Measurements from ENCODE around the gene SLC2A4.
"Not testable (repeated sequence)": the region's sequence is repeated elsewhere in the genome, so short reads cannot be mapped to it uniquely, and the experiment has no call there.

The SLC2A4 gene

GRCh38 chr17:7327056-7327455 lies 45.5 kb downstream of the SLC2A4 start:
- no peak for DNase-seq

GRCh38 chr17:7327501-7327900 lies 46.0 kb downstream of the SLC2A4 start:
- no peak for DNase-seq

GRCh38 chr17:7328009-7328408 lies 46.5 kb downstream of the SLC2A4 start:
- DNase-seq = no peak

- peak; percentile 45 for DNase-seq
These were observed 47.4 kb downstream of the SLC2A4 start, which contains the start of gene NEURL4 for GRCh38 chr17:7328840-7329373. NEURL4 (minus strand) TSS chr17:7329335; CDS start chr17:7329312, 23 bp downstream.

- peak; percentile 98 for DNase-seq
These were observed 48.0 kb downstream of the SLC2A4 start for GRCh38 chr17:7329374-7329996.

GRCh38 chr17:7329997-7330637 lies 48.6 kb downstream of the SLC2A4 start:
- peak; percentile 67 for DNase-seq

GRCh38 chr17:7330638-7331015 lies 49.1 kb downstream of the SLC2A4 start:
- no peak for DNase-seq

GRCh38 chr17:7332111-7332510 lies 50.6 kb downstream of the SLC2A4 start:
- no peak for DNase-seq

GRCh38 chr17:7332600-7333069 lies 51.1 kb downstream of the SLC2A4 start:
- not testable (repeated sequence) for DNase-seq

- DNase-seq = no peak
These were observed 53.5 kb downstream of the SLC2A4 start for GRCh38 chr17:7334938-7335538.

GRCh38 chr17:7335765-7336164 lies 54.2 kb downstream of the SLC2A4 start:
- not testable (repeated sequence) for DNase-seq

- DNase-seq = no peak
These were observed 55.0 kb downstream of the SLC2A4 start, which contains the start of gene ACAP1 for GRCh38 chr17:7336240-7337175. ACAP1 (plus strand) TSS chr17:7336529; CDS start chr17:7336735, 206 bp downstream.

- DNase-seq = not testable (repeated sequence)
These were observed 56.1 kb downstream of the SLC2A4 start for GRCh38 chr17:7337600-7337999.
